ENCODE results near the gene ITCH.
A peak's percentile ranks its signal among the peaks of the same experiment; 100 is the strongest.

The ITCH gene

DNA sequence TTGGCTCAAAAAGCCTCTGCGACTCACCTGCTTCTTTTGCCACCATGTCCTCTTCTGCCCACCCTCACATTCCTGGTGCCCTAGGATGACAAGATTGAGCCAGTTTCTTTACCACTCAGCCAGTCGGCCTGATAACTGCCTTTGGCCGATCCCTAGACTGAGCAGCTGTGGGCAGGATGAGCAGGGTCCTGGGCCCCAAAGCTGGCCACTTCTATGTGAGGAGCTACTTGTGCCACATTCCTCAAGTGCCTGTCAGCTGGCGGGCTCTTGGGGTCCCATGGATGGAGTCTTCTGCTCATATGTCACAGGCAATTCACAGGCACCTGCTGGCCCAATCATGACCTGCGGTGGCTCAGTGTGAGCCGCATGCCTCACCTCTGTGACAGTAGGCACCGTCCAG, 169.7 kb downstream of the ITCH start:
- DNase-seq (ENCODE audit: low spot score) = no peak

DNA sequence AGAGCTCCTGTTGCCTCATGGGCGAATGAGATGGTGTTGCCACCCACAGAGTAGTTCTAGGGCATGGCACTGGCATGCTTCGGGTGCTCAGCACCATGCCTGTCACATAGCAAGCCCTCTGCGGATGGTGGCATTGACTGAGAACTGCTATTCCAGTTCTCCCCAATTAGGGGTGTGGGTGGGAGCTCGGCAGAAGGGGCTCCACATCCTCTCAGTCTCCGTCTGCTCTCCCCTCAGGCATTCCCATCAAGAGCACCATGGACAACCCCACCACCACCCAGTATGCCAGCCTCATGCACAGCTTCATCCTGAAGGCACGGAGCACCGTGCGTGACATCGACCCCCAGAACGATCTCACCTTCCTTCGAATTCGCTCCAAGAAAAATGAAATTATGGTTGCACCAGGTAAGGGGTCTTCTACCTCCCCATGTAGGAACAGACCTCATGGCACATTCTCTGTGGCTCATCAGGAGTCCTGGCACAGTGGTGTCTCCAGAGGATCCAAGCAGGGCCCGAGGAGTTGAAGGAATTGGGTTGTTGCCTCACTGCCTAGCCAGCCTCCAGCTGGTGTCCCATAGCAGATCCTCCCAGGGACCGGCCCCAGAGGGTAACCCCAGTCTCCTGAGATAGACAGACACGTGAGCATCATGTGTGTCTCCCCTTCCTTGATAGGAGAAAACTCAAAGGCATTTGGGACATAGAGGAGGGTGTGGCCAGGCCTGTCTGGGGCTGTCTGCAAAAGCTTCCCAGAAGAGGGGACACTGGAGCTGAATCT, 171.5 kb downstream of the ITCH start:
- DNase-seq (ENCODE audit: low spot score) = no peak

DNA sequence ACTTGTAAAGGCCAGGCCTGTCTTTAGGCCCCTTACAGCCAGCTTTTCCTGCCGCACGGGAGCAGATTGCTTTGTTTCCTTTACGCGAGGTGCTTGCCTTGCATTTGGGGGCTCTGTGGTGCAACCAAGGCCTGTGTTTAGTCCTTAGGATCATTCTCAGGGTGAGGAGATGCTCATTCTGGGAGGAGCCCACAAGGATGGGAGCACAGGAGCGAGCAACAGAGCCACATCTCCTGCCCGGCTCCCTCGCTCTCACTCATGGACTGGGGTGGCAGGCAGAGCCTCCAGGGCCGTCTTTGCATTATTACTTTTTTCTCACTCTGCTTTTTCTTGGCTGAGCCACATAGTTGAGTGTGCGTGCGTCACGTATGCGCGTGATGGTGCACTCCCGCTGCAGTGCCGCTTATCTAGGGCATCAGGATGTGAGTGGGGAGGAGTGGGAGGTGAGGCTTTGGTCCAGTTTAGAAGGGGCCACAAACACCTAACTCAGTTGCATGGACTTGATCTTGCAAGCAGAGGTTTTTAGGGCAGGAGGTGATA, 172.3 kb downstream of the ITCH start:
- DNase-seq (ENCODE audit: low spot score) = no peak

DNA sequence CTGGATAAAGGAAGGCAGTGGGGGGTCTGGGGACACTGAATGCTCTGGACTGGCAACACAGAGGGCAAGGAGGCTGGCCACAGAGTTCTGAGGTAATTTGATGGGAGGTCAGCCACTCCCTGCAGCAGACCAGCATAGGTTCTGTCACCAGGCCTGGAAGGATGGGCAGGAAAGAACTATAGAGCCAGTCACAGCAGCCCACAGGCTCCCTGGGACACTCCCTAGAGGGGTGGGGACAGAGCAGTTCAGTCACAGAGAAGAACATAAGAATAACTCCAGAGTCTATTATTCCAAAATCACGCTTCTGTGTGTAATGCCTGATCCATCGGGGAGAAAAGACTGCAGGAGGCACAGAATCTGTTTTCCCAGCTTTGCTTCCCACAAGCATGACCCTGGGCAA, 172.8 kb downstream of the ITCH start:
- DNase-seq (ENCODE audit: low spot score) = no peak

DNA sequence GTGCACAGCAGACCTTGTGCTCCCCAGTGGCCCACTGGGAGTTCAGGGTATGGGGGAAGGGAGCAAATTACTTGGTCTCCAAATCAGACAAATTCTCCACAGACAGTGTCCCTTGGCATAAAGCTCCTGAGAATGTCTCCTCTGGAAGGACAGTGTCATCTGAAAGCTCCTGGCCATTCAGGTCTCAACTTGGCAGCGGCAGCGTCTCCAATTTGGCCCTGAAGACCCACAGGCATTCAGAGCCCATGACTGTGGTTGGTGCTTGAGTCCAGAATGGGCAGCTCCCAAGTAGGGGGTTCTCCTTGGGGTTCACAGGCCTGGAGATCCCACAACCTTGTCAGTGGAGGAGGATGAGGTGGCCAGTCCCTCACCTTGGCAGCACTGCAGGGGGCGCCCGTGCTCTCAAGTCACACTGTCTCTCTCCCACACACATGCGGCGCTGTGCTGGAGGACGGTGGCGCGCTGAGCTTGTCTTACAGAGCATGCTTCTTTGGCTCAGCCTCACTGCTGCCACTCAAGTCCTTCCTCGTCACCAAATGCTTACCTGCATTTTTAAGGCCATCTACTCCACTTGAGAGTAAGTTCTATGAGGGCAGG, 173.8 kb downstream of the ITCH start:
- no peak for DNase-seq (ENCODE audit: low spot score)

DNA sequence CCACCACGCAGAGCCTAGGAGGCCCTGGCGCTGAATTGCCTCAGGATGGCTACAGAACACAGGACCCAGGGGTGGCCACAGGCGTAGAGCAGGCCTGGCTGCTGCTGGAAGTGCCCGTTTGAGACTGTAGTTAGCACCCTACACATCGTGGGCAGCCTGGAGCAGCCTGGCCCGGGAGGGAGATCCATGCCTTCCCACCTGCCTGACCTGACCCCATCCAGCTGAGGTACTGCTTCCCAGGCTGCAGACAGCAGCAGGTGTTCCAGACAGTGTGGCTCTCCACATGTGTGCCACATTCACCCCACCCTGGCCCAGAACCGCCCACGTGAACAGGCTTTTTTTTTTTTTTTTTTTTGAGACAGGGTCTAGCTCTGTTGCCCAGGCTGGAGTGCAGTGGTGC, 174.6 kb downstream of the ITCH start:
- no peak for DNase-seq (ENCODE audit: low spot score)

DNA sequence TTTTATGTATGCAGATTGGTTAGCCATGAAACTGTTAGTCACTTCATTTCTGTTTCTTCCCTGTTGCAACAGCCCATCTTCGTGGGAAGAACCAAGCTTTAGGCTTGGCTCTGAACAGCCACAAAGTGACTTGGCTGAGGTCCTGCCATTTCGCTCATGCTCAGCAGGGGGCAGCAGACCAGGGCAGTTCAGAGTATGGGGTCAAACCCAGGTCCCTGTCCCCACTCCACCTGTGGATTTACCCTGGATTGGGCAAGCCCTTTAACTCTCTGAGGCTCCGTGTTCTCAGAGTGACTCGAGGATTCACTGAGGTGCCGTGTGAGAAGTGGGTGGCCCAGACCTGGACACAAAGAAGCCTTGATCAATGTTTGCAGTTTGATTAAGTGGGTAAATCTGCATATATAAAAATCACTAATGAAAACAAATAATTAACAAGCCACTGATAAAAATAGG, 175.6 kb downstream of the ITCH start:
- DNase-seq (ENCODE audit: low spot score) = peak; percentile 40

DNA sequence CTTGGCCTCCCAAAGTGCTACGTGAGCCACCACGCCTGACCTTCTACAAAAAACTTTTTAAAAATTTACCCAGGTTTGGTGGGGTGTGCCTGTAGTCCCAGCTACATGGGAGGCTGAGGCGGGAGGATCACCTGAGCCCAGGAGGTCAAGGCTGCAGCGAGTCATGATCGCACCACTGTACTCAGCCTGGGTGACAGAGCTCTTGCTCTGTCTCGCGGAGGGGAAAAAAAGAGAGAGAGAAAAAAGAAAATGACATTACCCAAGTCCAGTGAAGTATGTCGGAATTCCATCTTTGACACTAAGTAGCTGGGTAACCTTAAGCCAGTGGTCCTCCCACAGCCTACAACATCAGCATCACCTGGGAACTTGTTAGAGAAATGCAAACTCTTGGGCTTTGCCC, 176.7 kb downstream of the ITCH start:
- DNase-seq (ENCODE audit: low spot score) = no peak

DNA sequence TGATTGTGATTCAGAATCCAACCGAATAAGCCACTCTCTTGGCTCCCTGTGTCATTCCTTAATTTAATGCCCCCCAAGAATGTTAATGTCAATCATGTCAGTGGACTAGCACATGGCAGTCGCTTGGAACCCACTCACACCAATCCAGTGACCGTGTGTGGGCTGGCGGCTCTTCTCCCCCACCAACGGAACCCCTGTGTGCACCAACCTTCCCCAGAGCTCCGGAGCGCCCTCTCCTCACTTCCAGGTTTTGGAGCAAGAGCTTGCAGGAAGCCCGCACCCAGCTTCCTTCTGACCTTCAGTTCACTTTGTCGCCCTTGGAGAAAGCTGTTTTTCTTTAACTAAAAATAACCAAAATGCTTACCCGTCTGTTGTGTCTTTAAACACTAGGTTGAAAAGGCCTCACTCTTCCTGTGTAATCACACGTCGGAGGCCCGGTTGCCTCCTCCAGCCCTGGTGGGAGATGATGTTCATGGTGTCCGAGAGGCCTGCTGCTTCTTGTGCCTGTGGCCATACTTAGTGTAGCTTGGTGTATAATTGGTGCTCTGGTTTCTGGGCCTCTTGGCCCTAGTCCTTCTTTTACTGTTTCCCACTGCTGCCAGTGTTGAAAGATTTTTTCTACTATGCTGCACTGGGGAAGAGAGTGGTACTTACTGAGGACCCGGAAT, 177.7 kb downstream of the ITCH start:
- DNase-seq (ENCODE audit: low spot score) = no peak

DNA sequence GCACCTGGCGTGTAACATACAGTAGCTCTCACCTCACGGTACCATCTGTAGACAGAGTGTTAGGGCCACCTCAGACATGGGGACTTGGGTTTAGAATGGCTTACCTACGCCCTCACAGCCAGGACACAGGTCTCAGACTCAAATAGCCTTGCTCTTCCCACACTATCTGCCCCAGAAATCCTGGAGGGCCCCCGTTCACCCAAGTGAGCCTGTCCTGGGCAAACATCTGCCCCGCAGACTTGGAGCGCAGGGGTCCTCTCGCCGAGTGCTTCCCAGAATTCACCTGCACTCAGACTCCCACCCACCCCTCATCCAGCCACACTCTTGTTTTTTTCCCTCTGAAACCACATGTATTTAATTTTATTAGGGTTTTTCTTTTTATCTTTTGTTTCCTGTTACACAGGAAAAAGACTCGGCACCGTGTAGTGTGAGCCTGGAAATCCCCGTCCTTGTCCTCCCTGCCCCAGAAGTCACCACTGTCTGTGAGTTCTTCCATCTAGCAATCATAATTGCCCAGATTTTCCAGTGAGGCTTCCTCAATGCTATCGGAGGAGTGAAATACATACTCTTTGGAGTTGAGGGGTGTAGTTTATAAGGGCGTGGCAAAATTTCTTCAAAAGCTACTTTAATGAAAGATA, 178.3 kb downstream of the ITCH start:
- no peak for DNase-seq (ENCODE audit: low spot score)

DNA sequence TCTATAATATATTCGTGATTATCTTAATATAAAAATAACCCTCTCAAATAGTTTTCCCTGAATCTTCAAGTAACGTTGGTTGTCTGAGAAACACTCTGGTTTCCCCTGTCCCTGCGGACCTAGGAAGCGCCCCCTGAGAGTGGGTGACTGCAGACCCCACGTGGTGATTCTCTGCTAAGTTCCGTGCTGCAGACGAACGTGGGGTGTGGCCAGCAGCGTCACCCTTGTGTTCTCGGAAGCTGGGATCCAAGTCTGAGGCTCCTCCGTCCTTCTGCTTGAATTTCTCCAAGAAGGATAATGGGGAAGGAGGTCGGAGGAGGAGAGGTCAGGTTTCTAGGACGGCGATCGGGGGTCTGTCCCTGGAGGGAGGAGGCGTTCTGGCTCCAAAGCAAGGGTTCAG, 178.8 kb downstream of the ITCH start:
- no peak for DNase-seq (ENCODE audit: low spot score)

DNA sequence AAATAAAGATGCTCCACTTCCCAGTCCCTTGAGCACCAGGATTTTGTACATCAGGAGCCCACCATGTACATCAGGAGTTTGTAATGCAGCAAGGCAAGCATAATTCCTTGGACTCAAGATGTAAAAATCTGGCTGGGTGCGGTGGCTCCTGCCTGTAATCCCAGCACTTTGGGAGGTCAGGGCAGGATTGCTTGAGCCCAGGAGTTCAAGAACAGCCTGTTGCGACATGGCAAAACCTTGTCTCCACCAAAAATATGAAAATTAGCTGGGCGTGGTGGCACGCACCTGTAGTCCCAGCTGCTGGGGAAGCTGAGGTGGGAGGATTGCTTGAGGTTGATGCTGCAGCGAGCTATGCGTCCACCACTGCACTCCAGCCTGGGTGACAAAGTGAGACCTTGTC, 179.4 kb downstream of the ITCH start:
- no peak for DNase-seq (ENCODE audit: low spot score)

DNA sequence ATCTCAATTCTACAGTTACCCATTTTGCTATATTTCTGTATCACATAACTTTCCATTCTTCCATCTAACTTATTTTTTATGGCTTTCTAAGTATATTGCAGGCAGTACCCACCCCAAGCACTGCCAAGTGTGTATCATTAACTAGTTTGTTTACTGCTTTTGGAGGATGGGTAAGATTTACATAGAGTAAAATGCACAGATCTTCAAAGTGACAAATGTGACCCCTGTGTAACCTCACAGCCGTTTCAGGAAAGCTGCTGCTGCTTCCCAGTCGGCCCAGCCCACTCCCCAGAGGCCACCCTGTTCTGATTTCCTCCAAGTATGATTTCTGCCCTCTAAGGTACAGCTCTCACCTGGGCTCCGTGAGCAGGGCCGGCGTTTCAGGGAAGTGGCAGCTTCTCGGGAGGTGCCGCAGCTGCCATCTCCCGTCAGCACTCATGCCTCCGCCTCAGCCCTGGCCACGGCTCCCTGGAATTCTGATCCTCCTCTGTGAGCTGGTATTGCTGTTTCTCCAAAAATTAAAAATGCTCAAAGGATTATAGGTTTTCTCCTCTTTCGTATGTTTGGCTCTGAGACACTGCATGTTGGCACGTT, 180.5 kb downstream of the ITCH start:
- no peak for DNase-seq (ENCODE audit: low spot score)

DNA sequence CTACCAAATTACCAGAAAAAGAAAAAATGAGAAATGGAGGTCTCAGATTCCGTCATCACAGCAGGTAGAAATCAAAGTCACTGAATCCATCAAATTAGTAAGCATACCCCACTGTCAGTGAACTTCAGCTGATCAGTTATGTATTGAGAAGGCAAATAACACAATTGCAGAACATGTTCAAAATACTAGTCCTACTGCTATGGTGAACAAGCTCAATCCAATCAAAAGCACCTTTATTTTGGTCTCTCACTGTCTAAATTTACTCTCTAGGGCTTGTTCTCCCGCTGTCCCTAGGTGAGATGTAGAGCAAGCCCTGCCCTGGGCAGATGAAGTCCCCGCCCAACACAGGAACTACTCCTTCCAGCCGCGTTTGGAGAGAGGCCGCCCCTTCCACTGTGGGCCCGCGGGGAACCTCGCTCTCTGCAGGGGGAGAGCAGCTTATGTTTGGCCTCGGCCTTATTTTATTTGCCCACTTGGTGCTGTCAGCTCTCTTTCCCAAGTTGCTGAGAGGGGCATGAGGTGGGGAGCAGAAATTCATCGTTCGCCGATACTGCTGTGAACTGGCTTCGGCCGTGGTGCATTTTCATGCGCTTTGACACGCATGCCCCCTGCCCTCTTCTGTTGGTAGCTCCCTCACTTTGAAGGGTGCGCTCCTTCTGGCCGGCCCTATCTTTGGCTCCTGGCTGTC, 181.2 kb downstream of the ITCH start:
- DNase-seq (ENCODE audit: low spot score) = no peak

DNA sequence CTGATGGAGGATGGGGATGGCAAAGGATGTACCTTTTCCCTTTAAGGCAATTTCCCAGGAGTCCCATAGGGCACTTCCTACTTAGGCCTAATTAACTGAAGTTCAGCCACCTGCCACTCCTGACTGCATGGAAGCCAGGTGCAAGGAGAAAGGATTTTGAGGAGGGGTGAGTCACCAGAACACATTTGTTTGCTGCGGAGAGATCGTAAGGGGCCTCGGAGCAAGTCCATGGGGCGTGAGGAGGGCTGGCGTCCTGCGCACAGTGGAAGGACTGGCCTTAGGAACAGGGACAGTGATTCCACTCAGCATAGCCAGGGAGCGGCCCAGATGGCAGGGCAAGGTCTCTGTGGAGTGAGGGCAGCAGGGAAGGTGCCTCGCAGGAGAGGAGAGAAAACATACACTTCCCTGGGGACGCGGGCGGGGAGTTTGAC, 183.7 kb downstream of the ITCH start:
- DNase-seq (ENCODE audit: low spot score) = no peak

DNA sequence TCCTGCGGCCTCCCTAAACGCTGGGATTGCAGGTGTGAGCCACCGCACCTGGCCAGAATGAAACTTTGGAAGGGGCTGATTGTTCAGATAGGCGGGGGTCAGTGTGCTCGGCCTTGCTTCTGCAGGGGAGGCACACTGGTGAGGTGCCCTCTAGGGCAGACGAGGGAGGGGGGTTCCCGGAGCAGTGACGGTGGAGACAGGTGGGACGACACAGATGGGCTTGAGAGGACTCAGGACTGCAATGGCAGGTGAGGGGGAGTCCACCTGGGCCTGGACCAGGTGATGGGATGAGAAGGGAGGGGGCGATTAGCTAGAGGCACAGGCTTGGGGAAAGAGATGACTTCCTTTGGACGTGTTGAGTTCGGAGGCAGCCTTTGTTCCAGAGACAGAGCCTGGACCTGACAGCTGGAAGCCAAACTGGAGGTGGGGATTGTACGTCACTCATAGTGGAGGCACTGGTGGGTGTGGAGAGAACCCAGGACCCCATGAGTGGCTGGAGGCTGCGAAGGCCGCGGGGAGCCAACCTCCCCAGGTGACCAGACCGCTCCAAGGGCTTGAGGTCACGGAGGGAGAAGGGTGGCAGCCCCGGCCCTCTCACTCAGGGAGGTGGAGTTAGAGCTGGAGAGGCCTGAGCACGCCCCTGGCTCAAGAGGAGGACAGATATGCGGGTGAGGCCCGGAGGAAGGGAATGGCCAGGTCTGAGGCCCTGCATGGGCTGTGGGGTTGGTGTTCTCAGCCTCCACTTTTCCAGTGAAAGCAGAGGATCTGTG, 185.0 kb downstream of the ITCH start:
- no peak for DNase-seq (ENCODE audit: low spot score)

DNA sequence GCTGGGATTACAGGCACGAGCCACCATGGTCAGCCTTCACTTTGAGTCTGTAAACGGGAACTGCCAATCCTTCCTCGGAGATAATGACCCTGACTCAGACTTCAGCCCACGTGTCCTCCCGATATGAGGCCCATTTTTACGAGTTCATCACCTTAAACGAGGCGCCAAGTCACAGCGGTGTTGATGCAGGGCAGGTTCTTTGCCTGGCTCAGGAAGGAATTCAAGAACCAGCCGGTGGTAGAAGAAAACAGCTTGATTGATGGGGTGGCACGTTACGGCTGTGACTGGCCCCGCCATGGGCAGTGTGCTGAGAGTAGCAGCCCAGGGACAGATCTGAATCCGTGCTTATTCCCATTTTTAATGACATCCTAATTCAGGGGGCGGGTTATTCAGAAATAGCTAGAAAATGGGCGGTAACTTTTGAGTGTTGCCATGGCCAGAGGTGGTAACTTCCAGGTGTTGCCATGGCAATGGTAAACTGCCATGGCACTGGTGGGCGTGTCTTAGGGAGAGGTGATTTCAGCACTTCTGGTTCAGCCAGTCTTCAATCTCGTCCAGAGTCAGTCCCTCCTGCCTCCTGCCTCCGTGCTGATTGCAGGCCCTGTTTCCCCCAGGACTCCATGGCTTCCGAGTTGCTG, 186.3 kb downstream of the ITCH start:
- DNase-seq (ENCODE audit: low spot score) = no peak

DNA sequence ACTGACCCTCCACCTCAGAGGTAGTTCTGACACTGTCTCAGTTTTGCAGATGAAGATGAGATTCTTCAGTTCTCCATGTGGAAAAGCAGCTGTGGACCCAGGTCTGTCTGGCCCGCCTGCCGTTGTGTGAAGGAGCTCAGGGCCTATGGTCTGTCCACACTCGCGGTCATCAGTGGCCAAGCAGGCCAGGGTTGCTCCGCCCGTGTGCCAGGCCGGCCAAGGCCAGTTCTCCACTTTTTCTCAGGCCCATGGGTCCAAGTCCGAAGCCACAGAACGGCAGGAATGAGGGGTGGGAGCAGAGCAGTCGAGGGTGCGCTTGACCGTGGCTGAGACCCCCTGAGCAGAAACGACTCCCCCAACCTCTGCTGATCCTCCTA, 186.8 kb downstream of the ITCH start:
- no peak for DNase-seq (ENCODE audit: low spot score)

DNA sequence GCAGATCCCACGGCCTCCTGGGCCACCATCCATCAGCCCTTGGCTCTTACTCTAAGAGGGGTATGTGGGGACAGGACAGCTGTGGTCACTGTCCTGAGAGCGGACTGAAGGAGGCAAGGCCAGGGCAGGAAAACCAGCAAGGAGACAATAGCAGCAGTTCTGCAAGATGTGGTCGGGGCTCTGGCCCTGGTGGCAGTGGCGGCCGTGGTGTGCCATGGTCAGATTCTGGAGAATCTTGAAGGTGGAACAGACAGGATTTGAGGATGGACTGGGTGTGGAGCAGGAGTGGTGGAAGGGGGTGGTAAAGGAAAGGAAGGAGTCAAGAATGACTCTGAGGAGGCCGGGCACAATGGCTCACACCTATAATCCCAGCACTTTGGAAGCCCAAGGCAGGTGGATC, 189.5 kb downstream of the ITCH start:
- DNase-seq (ENCODE audit: low spot score) = no peak

DNA sequence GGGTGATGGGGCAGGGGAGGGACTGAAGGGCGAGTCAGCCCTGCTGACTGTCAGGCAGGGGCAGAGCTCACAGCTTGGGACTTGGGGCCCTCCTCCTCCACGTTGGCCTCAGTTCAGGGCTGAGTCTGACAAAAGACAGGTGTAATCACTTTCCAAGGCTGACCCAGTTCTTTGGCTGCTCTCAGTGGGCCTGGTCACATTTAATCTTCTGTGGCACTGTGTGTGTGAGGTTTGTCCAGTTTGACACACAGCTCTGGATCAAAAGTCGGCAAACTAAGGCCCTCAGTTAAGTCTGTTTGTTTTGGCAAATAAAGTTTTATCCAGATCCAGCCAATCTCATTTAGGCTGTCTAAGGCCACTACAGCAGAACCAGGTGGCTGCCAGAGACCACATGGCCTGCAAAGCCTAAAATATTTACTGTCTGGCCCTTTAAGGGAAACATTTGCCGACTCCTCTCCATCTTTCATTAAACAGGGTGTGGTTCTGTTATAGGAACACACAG, 190.3 kb downstream of the ITCH start:
- no peak for DNase-seq (ENCODE audit: low spot score)
